Left forelimb (tissue), 1 donor: ENCODE results near the gene NEK9.
"Not testable (repeated sequence)": the region's sequence is repeated elsewhere in the genome, so short reads cannot be mapped to it uniquely, and the experiment has no call there.

Experiments used
- DNase-seq: peaks from one replicate; pipeline ENCODE4 v3.0.0-alpha.2; 2018; ENCODE audit warnings: low spot score

Gene NEK9

GRCh38 chr14:75101491-75101890 is 25.4 kb downstream of the NEK9 start:
- no peak for DNase-seq

- DNase-seq, result no peak
Observed at GRCh38 chr14:75098682-75099081, 28.2 kb downstream of the NEK9 start.

GRCh38 chr14:75098212-75098611 is 28.6 kb downstream of the NEK9 start:
- no peak for DNase-seq

- DNase-seq, result no peak
Observed at GRCh38 chr14:75096959-75097358, 29.9 kb downstream of the NEK9 start.

- DNase-seq, result no peak
Observed at GRCh38 chr14:75095690-75096089, 31.2 kb downstream of the NEK9 start.

GRCh38 chr14:75094896-75095295 is 32.0 kb downstream of the NEK9 start:
- no peak for DNase-seq

GRCh38 chr14:75092698-75093097 is 34.1 kb downstream of the NEK9 start:
- DNase-seq, result no peak

- no peak for DNase-seq
Observed at GRCh38 chr14:75091251-75091650, 35.6 kb downstream of the NEK9 start.

- no peak for DNase-seq
Observed at GRCh38 chr14:75090353-75090752, 36.5 kb downstream of the NEK9 start.

GRCh38 chr14:75088566-75089373 is 38.1 kb downstream of the NEK9 start:
- no peak for DNase-seq

GRCh38 chr14:75088153-75088552 is 38.7 kb downstream of the NEK9 start:
- no peak for DNase-seq

- no peak for DNase-seq
Observed at GRCh38 chr14:75084513-75084912, 42.3 kb downstream of the NEK9 start.

- DNase-seq, result no peak
Observed at GRCh38 chr14:75083271-75083670, 43.6 kb downstream of the NEK9 start.

- DNase-seq, result no peak
Observed at GRCh38 chr14:75081660-75082229, 45.1 kb downstream of the NEK9 start.

- DNase-seq, result no peak
Observed at GRCh38 chr14:75079521-75079920, 47.3 kb downstream of the NEK9 start.

- DNase-seq, result no peak
Observed at GRCh38 chr14:75077794-75078193, 49.1 kb downstream of the NEK9 start.

- DNase-seq, result no peak
Observed at GRCh38 chr14:75070383-75070782, 56.5 kb downstream of the NEK9 start.

GRCh38 chr14:75069811-75070145 is 57.1 kb downstream of the NEK9 start:
- DNase-seq, result no peak

- peak; percentile 97 for DNase-seq
Observed at GRCh38 chr14:75069121-75069810, 57.6 kb downstream of the NEK9 start, which contains the start of gene ZC2HC1C. ZC2HC1C (plus strand) TSS chr14:75069641; CDS start chr14:75070574, 933 bp downstream.

- no peak for DNase-seq
Observed at GRCh38 chr14:75068294-75069120, 58.3 kb downstream of the NEK9 start.

- DNase-seq, result not testable (repeated sequence)
Observed at GRCh38 chr14:75067765-75068164, 59.1 kb downstream of the NEK9 start.

GRCh38 chr14:75067212-75067611 is 59.6 kb downstream of the NEK9 start:
- DNase-seq, result no peak
